Choroid plexus epithelial cell (primary cell): ENCODE results near the gene TRAIP.
A peak's percentile ranks its signal among the peaks of the same experiment; 100 is the strongest.
"Not testable (repeated sequence)": the region's sequence is repeated elsewhere in the genome, so short reads cannot be mapped to it uniquely, and the experiment has no call there.

Experiments used
- DNase-seq: peaks from one replicate; pipeline ENCODE4 v3.0.0-alpha.2; 2010; ENCODE audit warnings: low read depth
- H3K4me3 ChIP-seq: 2 replicates; pipeline ENCODE4 v1.5.1; 2011; ENCODE audit warnings: low read depth, mild to moderate bottlenecking, control low read depth, low read length, moderate library complexity
- CTCF ChIP-seq: conservative IDR thresholded peaks from 2 replicates; pipeline ENCODE4 v1.5.1; 2011; ENCODE audit warnings: low read depth, mild to moderate bottlenecking, control low read depth, inconsistent platforms, low read length, moderate library complexity

The TRAIP gene

GRCh38 chr3:49785565-49786356 is 70.6 kb downstream of the TRAIP start:
- peak overlapping the region; percentile 92 for H3K4me3 ChIP-seq
- DNase-seq: peak; percentile 53
- no peak for TF ChIP-seq CTCF

- not testable (repeated sequence) for DNase-seq, H3K4me3 ChIP-seq
These were observed 74.1 kb downstream of the TRAIP start for GRCh38 chr3:49782277-49782676.

- H3K4me3 ChIP-seq: no peak overlapping the region
These were observed 74.8 kb downstream of the TRAIP start for GRCh38 chr3:49781415-49782199.

GRCh38 chr3:49780975-49781365 is 75.4 kb downstream of the TRAIP start:
- not testable (repeated sequence) for H3K4me3 ChIP-seq, DNase-seq

More at GRCh38 chr3:49781415-49782199, 74.8 kb downstream of the TRAIP start:
- no peak for DNase-seq
- no peak for TF ChIP-seq CTCF

- TF ChIP-seq CTCF: no peak
- peak; percentile 30 for DNase-seq
- H3K4me3 ChIP-seq: no peak overlapping the region
These were observed 76.0 kb downstream of the TRAIP start for GRCh38 chr3:49780080-49780974.

- DNase-seq: no peak
- H3K4me3 ChIP-seq: no peak overlapping the region
- no peak for TF ChIP-seq CTCF
These were observed 76.8 kb downstream of the TRAIP start for GRCh38 chr3:49779358-49780079.
